AG04450 (cell line): ENCODE results near the gene SCAMP1. TPM values are rescaled to one million over a fixed set of nuclear protein-coding genes. Genes with fewer than 3 reads are reported as not detected.

Experiments
- CTCF ChIA-PET: fragments of 300-600, 350-600 bp; formaldehyde crosslinking; extraction: SDS; loops from one replicate; lab custom pipeline; 2022; ENCODE audit warnings: antibody characterized with exemption, inconsistent platforms; lab: Charles Lee
- POLR2A ChIA-PET: fragments of 350-600 bp; formaldehyde crosslinking; extraction: SDS; loops from one replicate; lab custom pipeline; 2021; ENCODE audit warnings: antibody characterized with exemption, inconsistent platforms; lab: Yijun Ruan, JAX
- DNase-seq: peaks from one replicate; pipeline ENCODE4 v3.0.0-alpha.2; 2011; ENCODE audit warnings: low read depth, low spot score
- H3K27ac ChIP-seq: one replicate; pipeline ENCODE4 v1.5.1; 2012; ENCODE audit warnings: low read depth, low read length, control low read depth
- H3K27me3 ChIP-seq: one replicate; pipeline ENCODE4 v1.6.0; 2012; ENCODE audit warnings: low read length; ENCODE audit not compliant: control insufficient read depth, insufficient read depth
- H3K4me3 ChIP-seq: 2 replicates; pipeline ENCODE4 v1.5.1; 2011; ENCODE audit warnings: mild to moderate bottlenecking, low read depth, low read length, control low read depth
- H3K9me3 ChIP-seq: 2 replicates; pipeline ENCODE4 v1.5.1; 2012; ENCODE audit warnings: low read length; ENCODE audit not compliant: control insufficient read depth, insufficient read depth
- polyA plus RNA-seq: library from polyadenylated mRNA; depleted of rRNA; stranded (reverse); fragments of >200 nt; gene quantifications from 2 replicates; pipeline ENCODE4 v1.2.3, GENCODE V29; 2011
- TF ChIP-seq, protein P1 (sequence below): IDR thresholded peaks from 2 replicates; pipeline ENCODE4 v1.5.1; 2011; ENCODE audit warnings: low read depth, low read length, control low read depth, inconsistent platforms

SCAMP1 gene
- polyA plus RNA-seq, 1 experiment = 44.6 TPM

DNA sequence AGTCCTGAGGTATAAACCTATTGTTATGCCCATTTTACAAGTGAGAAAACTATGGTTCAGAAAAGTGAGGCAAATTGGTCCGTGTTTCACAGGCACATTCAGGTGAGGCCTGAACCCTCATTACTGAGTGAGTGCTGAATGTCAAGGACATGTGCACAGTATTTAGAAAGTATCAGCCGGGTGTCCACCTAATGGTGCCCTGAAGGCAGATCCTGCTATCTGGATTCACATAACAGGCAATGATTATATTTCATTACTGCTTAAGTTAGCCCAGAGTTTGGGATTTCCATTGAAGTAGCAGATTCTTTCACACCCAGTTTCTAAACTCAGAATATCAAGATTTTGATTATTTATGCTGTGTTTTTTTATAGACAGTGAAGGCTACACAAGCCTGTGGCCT lies 145.4 kb downstream of the SCAMP1 start:
- H3K27ac ChIP-seq = no peak overlapping the region
- no peaks in the 10 kb centered on the region for H3K27me3 ChIP-seq
- no peak for DNase-seq
- H3K4me3 ChIP-seq = no peak overlapping the region
- POLR2A ChIA-PET = interaction anchor here (1.4 to 2.6 kb wide), 3 partner anchors 14 to 252 kb away, joined by 5 to 13 read pairs (median 7); no protein-coding TSS in a partner anchor
- TF ChIP-seq, protein P1, sequence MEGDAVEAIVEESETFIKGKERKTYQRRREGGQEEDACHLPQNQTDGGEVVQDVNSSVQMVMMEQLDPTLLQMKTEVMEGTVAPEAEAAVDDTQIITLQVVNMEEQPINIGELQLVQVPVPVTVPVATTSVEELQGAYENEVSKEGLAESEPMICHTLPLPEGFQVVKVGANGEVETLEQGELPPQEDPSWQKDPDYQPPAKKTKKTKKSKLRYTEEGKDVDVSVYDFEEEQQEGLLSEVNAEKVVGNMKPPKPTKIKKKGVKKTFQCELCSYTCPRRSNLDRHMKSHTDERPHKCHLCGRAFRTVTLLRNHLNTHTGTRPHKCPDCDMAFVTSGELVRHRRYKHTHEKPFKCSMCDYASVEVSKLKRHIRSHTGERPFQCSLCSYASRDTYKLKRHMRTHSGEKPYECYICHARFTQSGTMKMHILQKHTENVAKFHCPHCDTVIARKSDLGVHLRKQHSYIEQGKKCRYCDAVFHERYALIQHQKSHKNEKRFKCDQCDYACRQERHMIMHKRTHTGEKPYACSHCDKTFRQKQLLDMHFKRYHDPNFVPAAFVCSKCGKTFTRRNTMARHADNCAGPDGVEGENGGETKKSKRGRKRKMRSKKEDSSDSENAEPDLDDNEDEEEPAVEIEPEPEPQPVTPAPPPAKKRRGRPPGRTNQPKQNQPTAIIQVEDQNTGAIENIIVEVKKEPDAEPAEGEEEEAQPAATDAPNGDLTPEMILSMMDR = no peak
- CTCF ChIA-PET = interaction anchor here (0.9 to 1.3 kb wide), 2 partner anchors 38 to 460 kb away, joined by 3 to 4 read pairs; no protein-coding TSS in a partner anchor
- no peaks in the 10 kb centered on the region for H3K9me3 ChIP-seq

DNA sequence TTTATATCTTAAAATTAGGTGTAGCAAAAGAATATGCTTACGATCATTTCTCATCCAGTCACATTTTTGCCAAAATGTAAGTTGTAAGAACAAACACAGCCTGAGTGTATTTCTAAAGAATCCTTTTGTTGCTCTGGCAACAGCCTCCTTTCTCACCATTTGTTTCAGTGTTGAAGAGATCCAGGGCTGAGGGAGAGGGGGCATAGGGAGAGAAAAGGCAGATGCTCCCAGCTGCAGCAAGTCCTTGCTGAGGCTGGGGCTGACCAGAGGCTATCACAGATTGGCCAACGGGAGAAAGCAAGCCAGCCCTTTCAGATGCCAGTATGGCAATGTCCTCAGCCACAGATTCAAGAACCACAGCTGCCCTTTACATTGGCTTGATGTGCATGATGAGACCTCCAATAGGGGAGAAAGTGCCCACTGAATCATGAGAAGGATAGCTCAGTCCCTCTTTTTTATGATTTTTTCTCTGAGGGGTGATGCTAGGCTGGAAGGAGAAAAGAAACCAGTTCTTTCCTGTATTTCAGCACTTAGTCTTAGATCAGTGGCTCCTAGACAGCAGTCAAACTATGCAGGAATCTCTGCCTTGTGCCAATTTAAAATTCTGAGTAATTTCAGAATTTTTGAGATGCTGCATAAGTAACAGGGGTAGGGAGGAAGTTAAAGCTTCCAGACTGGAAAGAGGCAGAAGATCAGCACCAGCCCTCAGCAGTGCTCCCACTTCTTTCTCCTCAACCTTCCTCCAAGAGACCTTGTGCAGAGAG lies 146.0 kb downstream of the SCAMP1 start:
- Histone ChIP-seq H3K27ac (no peak overlapping the region), H3K4me3 (no peak overlapping the region), H3K9me3 (no peaks in the 10 kb centered on the region), H3K27me3 (no peaks in the 10 kb centered on the region)
- CTCF ChIA-PET = no interaction called here
- no peak for DNase-seq
- TF ChIP-seq, protein P1 = no peak
- POLR2A ChIA-PET = interaction anchor here (0.9 to 2.6 kb wide), 2 partner anchors 13 to 142 kb away, joined by 3 to 13 read pairs; partner anchors contain the start of gene LHFPL2

DNA sequence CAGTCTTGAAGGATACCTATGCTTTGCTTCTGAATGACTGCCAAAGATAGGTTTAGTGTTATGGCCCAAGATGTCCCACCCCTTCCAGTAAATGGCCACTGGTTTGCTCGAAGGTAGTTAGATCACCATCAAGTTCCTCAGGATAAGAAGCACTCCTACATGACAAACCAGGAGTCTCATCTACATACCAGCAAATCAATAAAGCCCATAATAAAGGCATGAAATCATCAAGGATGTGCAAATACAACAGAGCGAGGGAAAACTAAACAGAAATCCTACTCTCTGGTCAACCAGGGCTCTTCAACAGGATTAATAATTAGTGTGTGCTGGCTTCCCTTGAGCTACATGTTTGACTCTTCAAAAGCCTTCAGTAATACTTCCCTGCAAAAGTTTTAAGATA lies 147.1 kb downstream of the SCAMP1 start:
- H3K4me3 ChIP-seq = no peak overlapping the region
- POLR2A ChIA-PET = interaction anchor here (0.7 kb wide), 1 partner anchor 142 kb away, joined by 4 read pairs; no protein-coding TSS in a partner anchor
- no peaks in the 10 kb centered on the region for H3K9me3 ChIP-seq
- TF ChIP-seq, protein P1 = no peak
- no peaks in the 10 kb centered on the region for H3K27me3 ChIP-seq
- DNase-seq = no peak
- no peak overlapping the region for H3K27ac ChIP-seq
- CTCF ChIA-PET = no interaction called here

DNA sequence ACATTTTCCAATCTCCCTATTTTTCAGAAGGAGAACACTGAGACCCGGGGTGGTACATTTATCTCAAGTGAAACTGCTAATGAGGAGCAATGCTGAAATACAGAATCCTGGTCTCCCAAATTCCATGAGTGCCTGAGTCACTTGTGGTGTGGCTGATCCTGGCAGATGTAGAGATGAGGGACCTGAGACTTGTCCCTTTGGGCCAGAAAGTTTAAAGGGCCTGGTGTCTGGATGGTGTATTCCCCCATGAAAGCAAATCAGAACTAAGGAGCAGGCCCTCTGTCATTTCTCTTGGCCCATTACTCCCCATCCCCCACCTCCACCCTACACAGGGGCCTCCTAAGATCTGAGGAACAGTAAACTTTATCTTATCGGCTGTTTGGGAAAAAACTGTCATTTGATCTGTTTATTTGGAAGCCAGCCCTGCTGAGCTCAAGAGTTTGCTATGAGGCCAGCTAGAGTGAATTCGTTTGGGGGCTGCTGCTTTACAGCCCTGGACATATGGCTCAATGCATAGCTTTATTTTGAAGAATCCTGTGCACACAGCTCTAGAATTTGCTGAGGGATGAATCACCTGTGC lies 147.9 kb downstream of the SCAMP1 start:
- Histone ChIP-seq H3K27ac (peak overlapping the region; percentile 23), H3K4me3 (no peak overlapping the region), H3K9me3 (no peaks in the 10 kb centered on the region), H3K27me3 (no peaks in the 10 kb centered on the region)
- POLR2A ChIA-PET = interaction anchor here (0.7 to 2.0 kb wide), 6 partner anchors 10 to 250 kb away, joined by 3 to 5 read pairs (median 4); no protein-coding TSS in a partner anchor
- CTCF ChIA-PET = no interaction called here
- peak; percentile 38 for DNase-seq
- TF ChIP-seq, protein P1 = no peak
